IMR-90 (cell line): ENCODE results near the gene PHF19.

Source experiments
- BHLHE40 ChIP-seq: fragments of 150-350 bp; IDR thresholded peaks from 2 replicates; pipeline ENCODE4 v1.6.1; 2016; ENCODE audit warnings: mild to moderate bottlenecking, low read depth, low read length
- CHD1 ChIP-seq: IDR thresholded peaks from 2 replicates; pipeline ENCODE4 v1.6.1; 2012; ENCODE audit warnings: low read depth, low read length, improper control_type of control experiment
- CTCF ChIP-seq: conservative IDR thresholded peaks from 2 replicates; pipeline ENCODE4 v1.5.1; 2012; ENCODE audit warnings: mild to moderate bottlenecking, low read depth, low read length, improper control_type of control experiment
- MAFK ChIP-seq: IDR thresholded peaks from 2 replicates; pipeline ENCODE4 v1.6.1; 2012; ENCODE audit warnings: low read depth, low read length, improper control_type of control experiment
- MXI1 ChIP-seq: IDR thresholded peaks from 2 replicates; pipeline ENCODE4 v1.6.1; 2012; ENCODE audit warnings: low read depth, mild to moderate bottlenecking, low read length, moderate library complexity, borderline replicate concordance
- POLR2A ChIP-seq: IDR thresholded peaks from 2 replicates; pipeline ENCODE4 v1.6.1; 2012; ENCODE audit warnings: mild to moderate bottlenecking, low read depth, low read length
- RCOR1 ChIP-seq: IDR thresholded peaks from 2 replicates; pipeline ENCODE4 v1.6.1; 2012; ENCODE audit warnings: mild to moderate bottlenecking, low read length, improper control_type of control experiment; ENCODE audit not compliant: insufficient replicate concordance
- RFX5 ChIP-seq: IDR thresholded peaks from 2 replicates; pipeline ENCODE4 v1.8.0; 2012; ENCODE audit warnings: low read depth, mild to moderate bottlenecking, low read length, moderate library complexity
- USF2 ChIP-seq: fragments of 150-350 bp; IDR thresholded peaks from 2 replicates; pipeline ENCODE4 v1.6.1; 2017; ENCODE audit warnings: mild to moderate bottlenecking, antibody characterized with exemption, low read length, low read depth

GRCh38 chr9:120869726-120870125, 7.3 kb downstream of the PHF19 start:
- TF ChIP-seq CTCF (no peak), POLR2A (no peak), BHLHE40 (no peak), CHD1 (no peak), USF2 (no peak), MXI1 (no peak), RFX5 (no peak), MAFK (no peak), RCOR1 (no peak)
